ENCODE measurements around the gene OR51B2.

DNA sequence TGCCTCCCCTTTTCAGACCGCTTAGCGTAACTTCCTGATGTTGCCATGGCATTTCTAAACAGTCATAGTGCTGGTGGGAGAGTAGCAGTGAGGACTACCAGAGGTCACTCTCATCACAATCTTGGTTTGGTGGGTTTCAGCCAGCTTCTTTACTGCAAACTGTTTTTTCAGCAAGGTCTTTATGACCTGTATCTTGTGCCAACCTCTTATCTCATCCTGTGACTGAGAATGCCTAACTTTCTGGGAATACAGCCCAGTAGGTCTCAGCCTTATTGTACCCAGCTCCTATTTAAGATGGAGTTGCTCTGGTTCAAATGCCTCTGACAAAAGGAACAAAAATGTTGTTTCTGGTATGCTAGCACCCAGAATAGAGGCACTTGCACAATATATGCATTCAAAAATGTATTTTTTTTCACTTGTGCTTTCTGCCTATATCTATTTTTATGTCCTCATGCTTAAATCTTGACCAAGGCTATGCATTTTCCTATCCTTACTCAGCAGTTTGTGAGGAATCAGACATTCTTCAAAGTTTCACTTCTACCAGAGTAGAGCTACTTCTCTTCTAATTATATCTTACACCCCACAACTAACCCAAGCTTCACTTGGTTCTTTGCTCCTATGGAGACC, 43.5 kb upstream of the OR51B2 start:
- TF ChIP-seq, protein P1, sequence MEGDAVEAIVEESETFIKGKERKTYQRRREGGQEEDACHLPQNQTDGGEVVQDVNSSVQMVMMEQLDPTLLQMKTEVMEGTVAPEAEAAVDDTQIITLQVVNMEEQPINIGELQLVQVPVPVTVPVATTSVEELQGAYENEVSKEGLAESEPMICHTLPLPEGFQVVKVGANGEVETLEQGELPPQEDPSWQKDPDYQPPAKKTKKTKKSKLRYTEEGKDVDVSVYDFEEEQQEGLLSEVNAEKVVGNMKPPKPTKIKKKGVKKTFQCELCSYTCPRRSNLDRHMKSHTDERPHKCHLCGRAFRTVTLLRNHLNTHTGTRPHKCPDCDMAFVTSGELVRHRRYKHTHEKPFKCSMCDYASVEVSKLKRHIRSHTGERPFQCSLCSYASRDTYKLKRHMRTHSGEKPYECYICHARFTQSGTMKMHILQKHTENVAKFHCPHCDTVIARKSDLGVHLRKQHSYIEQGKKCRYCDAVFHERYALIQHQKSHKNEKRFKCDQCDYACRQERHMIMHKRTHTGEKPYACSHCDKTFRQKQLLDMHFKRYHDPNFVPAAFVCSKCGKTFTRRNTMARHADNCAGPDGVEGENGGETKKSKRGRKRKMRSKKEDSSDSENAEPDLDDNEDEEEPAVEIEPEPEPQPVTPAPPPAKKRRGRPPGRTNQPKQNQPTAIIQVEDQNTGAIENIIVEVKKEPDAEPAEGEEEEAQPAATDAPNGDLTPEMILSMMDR (IDR thresholded peaks at IDR 0.05) = no peak
- TF ChIP-seq TCF7L2 (IDR thresholded peaks at IDR 0.05; ENCODE audit: low read depth, low read length) (no peak), POLR2AphosphoS5 (IDR thresholded peaks at IDR 0.05; ENCODE audit: low read depth, low read length) (no peak)
- TF ChIP-seq, protein P2, sequence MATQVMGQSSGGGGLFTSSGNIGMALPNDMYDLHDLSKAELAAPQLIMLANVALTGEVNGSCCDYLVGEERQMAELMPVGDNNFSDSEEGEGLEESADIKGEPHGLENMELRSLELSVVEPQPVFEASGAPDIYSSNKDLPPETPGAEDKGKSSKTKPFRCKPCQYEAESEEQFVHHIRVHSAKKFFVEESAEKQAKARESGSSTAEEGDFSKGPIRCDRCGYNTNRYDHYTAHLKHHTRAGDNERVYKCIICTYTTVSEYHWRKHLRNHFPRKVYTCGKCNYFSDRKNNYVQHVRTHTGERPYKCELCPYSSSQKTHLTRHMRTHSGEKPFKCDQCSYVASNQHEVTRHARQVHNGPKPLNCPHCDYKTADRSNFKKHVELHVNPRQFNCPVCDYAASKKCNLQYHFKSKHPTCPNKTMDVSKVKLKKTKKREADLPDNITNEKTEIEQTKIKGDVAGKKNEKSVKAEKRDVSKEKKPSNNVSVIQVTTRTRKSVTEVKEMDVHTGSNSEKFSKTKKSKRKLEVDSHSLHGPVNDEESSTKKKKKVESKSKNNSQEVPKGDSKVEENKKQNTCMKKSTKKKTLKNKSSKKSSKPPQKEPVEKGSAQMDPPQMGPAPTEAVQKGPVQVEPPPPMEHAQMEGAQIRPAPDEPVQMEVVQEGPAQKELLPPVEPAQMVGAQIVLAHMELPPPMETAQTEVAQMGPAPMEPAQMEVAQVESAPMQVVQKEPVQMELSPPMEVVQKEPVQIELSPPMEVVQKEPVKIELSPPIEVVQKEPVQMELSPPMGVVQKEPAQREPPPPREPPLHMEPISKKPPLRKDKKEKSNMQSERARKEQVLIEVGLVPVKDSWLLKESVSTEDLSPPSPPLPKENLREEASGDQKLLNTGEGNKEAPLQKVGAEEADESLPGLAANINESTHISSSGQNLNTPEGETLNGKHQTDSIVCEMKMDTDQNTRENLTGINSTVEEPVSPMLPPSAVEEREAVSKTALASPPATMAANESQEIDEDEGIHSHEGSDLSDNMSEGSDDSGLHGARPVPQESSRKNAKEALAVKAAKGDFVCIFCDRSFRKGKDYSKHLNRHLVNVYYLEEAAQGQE (IDR thresholded peaks at IDR 0.05; ENCODE audit: insufficient read depth in 1 of 2, low read depth in 2 of 2, low read length in 1 of 2) = no peak

Data from Panc1 (cell line).